ENCODE results near the gene CHD1. TPM values are rescaled to one million over a fixed set of nuclear protein-coding genes. Genes with fewer than 3 reads are reported as not detected.

Gene CHD1
- total RNA-seq, 2 donors from 2014 or later: 59.1 to 59.5 TPM

DNA sequence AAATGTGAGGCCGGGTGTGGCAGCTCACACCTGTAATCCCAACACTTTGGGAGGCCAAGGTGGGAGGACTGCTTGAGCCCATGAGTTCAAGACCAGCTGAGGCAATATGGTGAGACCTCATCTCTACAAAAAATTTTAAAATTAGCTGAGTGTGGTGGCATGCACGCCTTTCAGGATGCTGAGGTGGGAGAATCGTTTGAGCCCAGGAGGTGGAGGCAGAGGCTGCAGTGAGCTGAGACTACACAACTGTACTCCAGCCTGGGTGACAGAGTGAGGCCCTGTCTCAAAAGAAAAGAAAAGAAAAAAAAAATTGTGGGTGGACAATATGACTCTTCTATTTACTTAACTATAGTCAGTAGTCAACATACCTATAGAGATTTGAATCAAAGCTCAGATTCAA, 4.8 kb downstream of the CHD1 start:
- no peaks in the 10 kb centered on the region for H3K27me3 ChIP-seq (ENCODE audit: control insufficient read depth, insufficient read depth, low read length, poor library complexity, severe bottlenecking)
- H3K27me3 Mint-ChIP-seq (ENCODE audit: insufficient read depth): no peaks in the 10 kb centered on the region
- 86 to 98% methylated on average over 1 to 3 of the region's 3 CpGs for WGBS, 2 experiments (ENCODE audit: insufficient coverage in 1 of 2, insufficient read length in 1 of 2)
- no peaks in the 10 kb centered on the region for H3K9me3 Mint-ChIP-seq
- TF ChIP-seq, protein P1, sequence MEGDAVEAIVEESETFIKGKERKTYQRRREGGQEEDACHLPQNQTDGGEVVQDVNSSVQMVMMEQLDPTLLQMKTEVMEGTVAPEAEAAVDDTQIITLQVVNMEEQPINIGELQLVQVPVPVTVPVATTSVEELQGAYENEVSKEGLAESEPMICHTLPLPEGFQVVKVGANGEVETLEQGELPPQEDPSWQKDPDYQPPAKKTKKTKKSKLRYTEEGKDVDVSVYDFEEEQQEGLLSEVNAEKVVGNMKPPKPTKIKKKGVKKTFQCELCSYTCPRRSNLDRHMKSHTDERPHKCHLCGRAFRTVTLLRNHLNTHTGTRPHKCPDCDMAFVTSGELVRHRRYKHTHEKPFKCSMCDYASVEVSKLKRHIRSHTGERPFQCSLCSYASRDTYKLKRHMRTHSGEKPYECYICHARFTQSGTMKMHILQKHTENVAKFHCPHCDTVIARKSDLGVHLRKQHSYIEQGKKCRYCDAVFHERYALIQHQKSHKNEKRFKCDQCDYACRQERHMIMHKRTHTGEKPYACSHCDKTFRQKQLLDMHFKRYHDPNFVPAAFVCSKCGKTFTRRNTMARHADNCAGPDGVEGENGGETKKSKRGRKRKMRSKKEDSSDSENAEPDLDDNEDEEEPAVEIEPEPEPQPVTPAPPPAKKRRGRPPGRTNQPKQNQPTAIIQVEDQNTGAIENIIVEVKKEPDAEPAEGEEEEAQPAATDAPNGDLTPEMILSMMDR (conservative IDR thresholded peaks at IDR 0.05): no peak
- no peaks in the 10 kb centered on the region for H3K9me3 ChIP-seq (ENCODE audit: control insufficient read depth, low read length)
- H3K4me1 Mint-ChIP-seq: peaks cover 9% of the 10 kb centered on the region
- no peaks in the 10 kb centered on the region for H3K4me1 ChIP-seq (ENCODE audit: control insufficient read depth, insufficient read depth, low read length)
- no peak overlapping the region for H3K27ac Mint-ChIP-seq
- no peak for DNase-seq
- no peak overlapping the region for H3K4me3 Mint-ChIP-seq
- no peak overlapping the region for H3K27ac ChIP-seq (ENCODE audit: low read depth, low read length)
- H3K9ac ChIP-seq (ENCODE audit: extremely low read depth, low read length, poor library complexity, severe bottlenecking): no peak overlapping the region
- H3K36me3 ChIP-seq (ENCODE audit: control insufficient read depth, insufficient read depth, low read length): peaks cover 69% of the 10 kb centered on the region
- H3K4me3 ChIP-seq (ENCODE audit: low read length): no peak overlapping the region
- peaks cover 56% of the 10 kb centered on the region for H3K36me3 Mint-ChIP-seq (ENCODE audit: low read depth)

DNA sequence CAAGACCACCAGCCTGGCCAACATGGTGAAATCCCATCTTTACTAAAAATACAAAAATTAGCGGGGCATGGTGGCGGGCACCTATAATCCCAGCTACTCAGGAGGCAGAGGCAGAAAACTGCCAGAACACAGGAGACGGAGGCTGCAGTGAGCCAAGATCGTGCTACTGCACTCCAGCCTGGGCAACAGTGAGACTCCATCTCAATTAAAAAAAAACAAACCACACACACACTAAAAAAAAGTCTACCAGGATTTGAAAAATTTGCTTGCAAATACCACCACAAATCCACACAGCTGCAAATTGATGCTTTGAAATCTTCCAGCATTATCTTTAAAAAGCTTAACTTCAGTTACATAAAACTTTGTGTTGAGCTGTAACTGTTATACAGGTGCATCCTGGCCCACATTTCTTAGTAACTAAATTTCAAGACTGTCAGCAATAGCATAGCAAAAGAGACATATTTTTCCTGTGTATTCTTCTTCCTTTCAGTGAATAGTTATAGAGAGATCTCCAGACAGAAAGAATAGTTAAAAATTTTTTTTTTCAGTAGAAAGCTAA, 6.8 kb downstream of the CHD1 start:
- H3K27ac Mint-ChIP-seq: no peak overlapping the region
- TF ChIP-seq, protein P1 (conservative IDR thresholded peaks at IDR 0.05): no peak

DNA sequence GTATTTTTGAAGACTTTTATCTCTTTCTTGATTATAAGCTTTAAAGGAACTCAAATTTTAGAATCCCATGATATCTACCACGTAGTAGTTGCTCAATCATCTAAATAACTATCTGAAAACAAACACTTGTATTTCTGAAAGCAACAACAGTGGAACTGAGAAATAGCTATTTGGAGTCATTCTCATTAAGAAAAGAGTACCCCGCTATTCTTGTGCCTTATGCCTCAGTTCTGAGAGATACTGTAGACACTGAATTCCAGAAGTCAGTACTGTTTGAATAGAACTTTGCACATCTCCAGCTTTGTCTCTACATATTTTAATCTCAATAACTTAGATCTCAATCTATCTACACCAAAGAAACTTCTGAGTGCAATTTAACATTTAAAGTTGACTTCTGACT, 11.4 kb downstream of the CHD1 start:
- H3K9ac ChIP-seq (ENCODE audit: extremely low read depth, low read length, poor library complexity, severe bottlenecking): no peak overlapping the region
- no peaks in the 10 kb centered on the region for H3K9me3 Mint-ChIP-seq
- H3K27me3 Mint-ChIP-seq (ENCODE audit: insufficient read depth): no peaks in the 10 kb centered on the region
- peaks cover 2% of the 10 kb centered on the region for H3K4me1 Mint-ChIP-seq
- TF ChIP-seq, protein P1 (conservative IDR thresholded peaks at IDR 0.05): no peak
- no peaks in the 10 kb centered on the region for H3K9me3 ChIP-seq (ENCODE audit: control insufficient read depth, low read length)
- peaks cover 71% of the 10 kb centered on the region for H3K36me3 ChIP-seq (ENCODE audit: control insufficient read depth, insufficient read depth, low read length)
- H3K4me3 ChIP-seq (ENCODE audit: low read length): no peak overlapping the region
- no peaks in the 10 kb centered on the region for H3K4me1 ChIP-seq (ENCODE audit: control insufficient read depth, insufficient read depth, low read length)
- peaks cover 51% of the 10 kb centered on the region for H3K36me3 Mint-ChIP-seq (ENCODE audit: low read depth)
- no peak overlapping the region for H3K27ac Mint-ChIP-seq
- H3K27me3 ChIP-seq (ENCODE audit: control insufficient read depth, insufficient read depth, low read length, poor library complexity, severe bottlenecking): no peaks in the 10 kb centered on the region
- H3K27ac ChIP-seq (ENCODE audit: low read depth, low read length): no peak overlapping the region
- no peak for DNase-seq
- H3K4me3 Mint-ChIP-seq: no peak overlapping the region
- 92 to 100% methylated on average over 1 to 2 of the region's 2 CpGs for WGBS, 2 experiments (ENCODE audit: insufficient coverage in 1 of 2, insufficient read length in 1 of 2)

More for the DNA sequence above, 6.8 kb downstream of the CHD1 start:
- Histone ChIP-seq H3K4me3 (ENCODE audit: low read length) (no peak overlapping the region), H3K27ac (ENCODE audit: low read depth, low read length) (no peak overlapping the region), H3K9me3 (ENCODE audit: control insufficient read depth, low read length) (no peaks in the 10 kb centered on the region), H3K4me1 (ENCODE audit: control insufficient read depth, insufficient read depth, low read length) (no peaks in the 10 kb centered on the region), H3K27me3 (ENCODE audit: control insufficient read depth, insufficient read depth, low read length, poor library complexity, severe bottlenecking) (no peaks in the 10 kb centered on the region), H3K9ac (ENCODE audit: extremely low read depth, low read length, poor library complexity, severe bottlenecking) (no peak overlapping the region), H3K36me3 (ENCODE audit: control insufficient read depth, insufficient read depth, low read length) (peaks cover 87% of the 10 kb centered on the region)
- Mint-ChIP-seq H3K27me3 (ENCODE audit: insufficient read depth) (no peaks in the 10 kb centered on the region), H3K4me1 (peaks cover 3% of the 10 kb centered on the region), H3K9me3 (no peaks in the 10 kb centered on the region), H3K4me3 (no peak overlapping the region), H3K36me3 (ENCODE audit: low read depth) (peaks cover 66% of the 10 kb centered on the region)
- 94 to 100% methylated on average over 2 to 4 of the region's 4 CpGs for WGBS, 2 experiments (ENCODE audit: insufficient coverage in 1 of 2, insufficient read length in 1 of 2)
- DNase-seq: no peak
